GM19023 (cell line): ENCODE data around the gene CFAP53.
A peak's percentile ranks its signal among the peaks of the same experiment; 100 is the strongest.
"Not testable (repeated sequence)": the region's sequence is repeated elsewhere in the genome, so short reads cannot be mapped to it uniquely, and the experiment has no call there.

ENCODE experiments used
- ATAC-seq: cut with Tn5 transposase; IDR thresholded peaks from one replicate; pipeline ENCODE4 v1.9.1; 2021; ENCODE audit warnings: mild to moderate bottlenecking, moderate library complexity; ENCODE audit not compliant: unreplicated experiment

Gene CFAP53

DNA sequence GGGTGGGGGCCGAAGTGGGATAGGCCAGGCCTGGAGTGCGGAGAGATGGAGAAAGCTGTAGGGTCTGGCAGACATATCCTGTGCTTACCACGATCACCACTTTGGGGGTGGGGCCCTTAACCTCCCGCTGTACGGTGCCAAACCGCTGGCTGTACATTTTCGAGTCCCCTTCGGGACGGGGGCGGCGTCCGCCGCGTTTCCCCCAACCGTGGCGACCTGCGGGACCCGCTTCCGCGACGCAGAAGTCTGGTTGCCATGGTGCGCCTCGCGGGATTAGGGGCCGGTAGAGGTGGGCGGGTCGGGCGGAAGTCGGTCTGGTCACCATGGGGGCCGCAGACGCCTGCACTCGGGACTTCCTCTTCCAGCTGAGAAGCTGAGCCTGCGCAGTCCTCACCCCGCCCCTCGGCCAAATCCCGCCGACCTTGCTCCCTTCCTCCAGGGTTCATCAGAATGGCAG lies at the start of gene CFAP53:
TSS of gene CFAP53 (minus strand) at position 248 of the 457 bp plus-strand sequence. CDS start at position 157, 91 bp downstream.
- ATAC-seq: peak; percentile 77

GRCh38 chr18:50315100-50315871 lies 49.0 kb upstream of the CFAP53 start:
- peak; percentile 71 for ATAC-seq

GRCh38 chr18:50313873-50314460 lies 47.7 kb upstream of the CFAP53 start:
- no peak for ATAC-seq

- ATAC-seq: peak; percentile 30
These were observed 46.8 kb upstream of the CFAP53 start for GRCh38 chr18:50313031-50313607.

DNA sequence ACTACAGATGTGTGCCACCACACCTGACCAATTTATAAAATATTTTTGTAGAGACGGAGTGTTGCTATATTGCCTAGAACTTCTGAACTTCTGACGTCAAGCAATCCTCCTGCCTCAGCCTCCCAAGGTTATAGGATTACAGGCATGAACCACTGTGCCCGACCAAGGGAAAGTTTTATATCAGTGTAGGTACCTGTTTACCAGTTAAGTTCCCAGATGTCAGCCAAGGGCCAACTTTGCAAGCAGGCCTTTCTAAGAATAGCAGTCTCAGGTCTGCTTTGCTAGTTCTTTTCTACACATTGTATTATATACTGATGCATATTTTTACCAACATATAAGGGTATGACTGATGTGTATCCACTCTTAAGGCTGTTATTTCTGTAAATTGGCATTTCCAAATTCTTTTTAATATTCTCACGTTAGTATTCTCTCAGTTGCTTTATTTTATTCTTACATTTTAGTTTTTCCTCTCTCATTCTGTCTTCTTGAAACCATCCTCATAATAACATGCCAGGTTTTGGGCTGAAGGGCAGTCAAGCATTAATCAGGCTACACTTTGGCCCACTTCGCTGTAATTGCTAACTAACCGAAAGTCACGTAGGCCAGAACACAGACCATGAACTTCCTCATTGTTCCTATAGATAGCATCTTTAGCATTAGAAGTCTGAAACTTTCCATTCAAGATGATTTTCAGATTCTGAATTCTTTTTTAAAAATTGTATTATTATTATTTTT lies 46.2 kb upstream of the CFAP53 start:
- peak; percentile 63 for ATAC-seq

DNA sequence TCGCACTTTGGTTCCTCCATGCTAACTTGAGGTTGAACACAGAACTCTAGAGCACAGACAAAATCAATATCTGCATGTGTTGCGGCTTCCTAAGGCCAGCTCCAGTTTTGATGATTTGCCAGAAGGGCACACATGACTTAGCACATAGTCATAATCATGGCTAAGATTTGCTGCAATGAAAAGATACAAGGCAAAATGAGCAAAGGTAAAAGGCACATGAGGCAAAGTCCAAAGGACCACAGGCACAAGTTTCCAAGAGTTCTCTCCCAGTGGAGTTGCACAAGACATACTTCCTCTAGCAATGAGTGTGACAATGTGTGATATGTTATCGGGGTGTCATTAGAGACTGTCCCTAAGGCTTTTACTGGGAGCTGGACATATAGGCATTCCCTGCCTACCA lies 45.4 kb upstream of the CFAP53 start:
- no peak for ATAC-seq

GRCh38 chr18:50310080-50310479 lies 43.8 kb upstream of the CFAP53 start:
- ATAC-seq: no peak

DNA sequence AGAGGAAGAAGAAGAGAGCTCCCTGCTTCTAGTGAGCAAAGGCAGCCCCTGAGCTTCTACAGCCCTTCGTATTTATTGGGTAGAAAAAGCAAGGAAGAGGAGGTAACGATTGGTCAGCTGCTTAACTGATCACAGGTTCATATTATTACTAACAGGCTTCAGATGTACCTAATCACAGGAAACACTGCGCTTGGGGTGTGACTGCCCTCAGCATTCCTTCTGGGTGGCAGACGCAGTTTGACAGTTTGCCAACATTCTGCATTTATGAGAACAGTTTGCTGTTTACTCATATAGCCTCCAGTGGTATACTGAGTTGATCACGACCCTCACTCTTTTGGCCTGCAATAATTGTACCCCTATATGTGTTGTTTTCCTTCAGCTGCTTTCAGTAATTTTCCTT lies 42.6 kb upstream of the CFAP53 start:
- not testable (repeated sequence) for ATAC-seq

DNA sequence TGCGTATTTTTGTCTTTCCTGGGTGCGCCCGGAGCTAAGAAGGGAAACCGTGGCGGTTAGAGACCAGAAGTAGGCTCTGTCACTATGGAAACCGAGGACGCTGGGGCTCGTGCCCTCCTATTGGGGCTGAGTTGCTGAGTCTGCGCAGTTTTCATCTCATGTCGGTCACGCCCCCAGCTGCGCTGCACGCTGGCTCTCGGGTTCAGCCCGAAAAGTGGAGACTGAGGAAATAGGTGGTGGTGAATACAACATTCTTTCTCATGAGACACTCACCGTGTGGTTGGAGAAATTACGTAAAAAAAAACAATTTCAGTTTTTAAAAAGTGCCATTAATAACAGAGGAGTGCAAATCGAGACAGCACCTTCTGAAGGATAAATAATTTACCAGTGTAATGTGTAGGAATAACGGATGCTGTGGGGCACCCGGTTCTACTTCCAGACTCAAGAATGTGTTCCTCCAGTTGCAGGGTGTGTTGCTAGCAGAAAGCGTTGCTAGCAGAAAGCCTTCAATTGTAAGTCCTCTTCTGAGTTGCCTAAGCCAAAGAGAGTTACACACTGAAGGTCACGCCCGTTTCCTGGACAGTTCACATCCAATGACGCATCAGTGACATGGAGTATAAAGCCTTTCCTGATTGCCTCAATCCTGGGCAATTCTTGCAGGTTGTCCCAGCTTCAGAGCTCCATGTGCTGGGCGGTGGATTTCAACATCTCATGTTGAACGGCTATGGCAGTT lies 41.6 kb upstream of the CFAP53 start:
- ATAC-seq: peak; percentile 93

DNA sequence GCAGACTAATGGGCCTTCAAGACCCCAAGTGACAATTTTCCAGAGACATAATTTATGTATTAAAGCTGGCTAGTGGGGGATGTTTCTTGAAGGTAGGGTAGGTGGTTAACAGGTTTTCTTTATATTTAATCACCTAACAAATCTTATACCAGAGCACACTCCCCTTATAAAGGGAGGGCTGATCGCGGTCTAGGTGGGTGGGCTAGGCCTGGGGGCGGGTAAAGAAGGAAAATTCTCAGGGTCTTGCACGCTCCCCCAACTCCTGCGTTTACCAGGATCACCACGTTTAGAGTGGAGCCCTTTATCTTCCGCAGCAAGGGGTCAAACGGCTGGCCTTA lies 41.1 kb upstream of the CFAP53 start:
- ATAC-seq: peak; percentile 18

DNA sequence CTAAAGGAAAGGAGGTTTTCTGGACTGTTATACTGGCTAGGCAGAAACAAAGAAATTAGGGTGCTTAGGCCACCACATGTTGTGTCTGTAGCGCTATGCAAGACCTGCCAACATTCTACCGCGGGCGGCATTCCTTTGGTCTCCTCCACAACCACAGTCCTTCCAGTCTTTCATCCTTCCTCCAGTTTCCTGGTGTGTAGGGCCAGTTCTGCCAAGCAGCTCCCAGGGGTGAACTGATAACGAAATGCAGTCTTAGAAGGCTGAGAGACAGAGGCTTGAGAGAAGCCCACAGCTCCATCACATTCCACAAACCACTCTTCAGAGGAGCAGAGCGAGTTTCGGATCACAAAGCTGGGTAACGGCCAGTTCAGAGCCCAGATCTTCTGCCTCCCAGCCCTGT lies 40.6 kb upstream of the CFAP53 start:
- no peak for ATAC-seq

- ATAC-seq: no peak
These were observed 34.8 kb upstream of the CFAP53 start for GRCh38 chr18:50301074-50301473.

DNA sequence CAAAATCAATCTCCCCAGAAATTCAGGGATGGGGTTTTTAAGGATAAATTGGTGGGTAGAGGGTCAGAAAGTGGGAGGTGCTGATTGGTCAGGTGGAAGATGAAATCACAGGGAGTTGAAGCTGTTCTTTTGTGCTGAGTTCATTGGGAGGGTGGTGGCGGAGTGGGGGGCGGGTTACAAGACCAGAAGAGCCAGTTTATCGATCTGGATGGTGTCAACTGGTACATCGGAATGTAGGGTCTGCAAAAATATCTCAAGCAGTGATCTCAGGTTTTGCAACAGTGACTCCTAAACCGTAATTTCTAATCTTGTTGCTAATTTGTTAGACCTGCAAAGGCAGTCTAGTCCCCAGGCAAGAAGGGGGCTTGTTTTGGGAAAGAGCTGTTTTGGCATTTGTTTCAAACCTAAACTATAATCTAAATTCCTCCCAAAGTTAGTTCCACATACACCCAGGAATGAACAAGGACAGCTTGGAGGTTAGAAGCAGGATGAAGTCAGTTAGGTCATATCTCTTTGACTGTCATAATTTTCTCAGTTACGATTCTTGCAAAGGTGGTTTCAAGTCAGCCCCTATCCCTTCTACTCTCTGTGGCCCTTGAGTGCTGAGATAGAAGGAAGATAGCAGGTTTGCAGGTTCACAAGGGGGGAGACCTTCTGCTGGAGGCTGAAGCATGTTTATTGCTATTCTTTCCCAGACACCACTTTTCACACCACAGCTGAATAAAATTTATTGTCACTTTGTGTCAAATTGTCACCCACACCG lies 33.5 kb upstream of the CFAP53 start:
- ATAC-seq: no peak

DNA sequence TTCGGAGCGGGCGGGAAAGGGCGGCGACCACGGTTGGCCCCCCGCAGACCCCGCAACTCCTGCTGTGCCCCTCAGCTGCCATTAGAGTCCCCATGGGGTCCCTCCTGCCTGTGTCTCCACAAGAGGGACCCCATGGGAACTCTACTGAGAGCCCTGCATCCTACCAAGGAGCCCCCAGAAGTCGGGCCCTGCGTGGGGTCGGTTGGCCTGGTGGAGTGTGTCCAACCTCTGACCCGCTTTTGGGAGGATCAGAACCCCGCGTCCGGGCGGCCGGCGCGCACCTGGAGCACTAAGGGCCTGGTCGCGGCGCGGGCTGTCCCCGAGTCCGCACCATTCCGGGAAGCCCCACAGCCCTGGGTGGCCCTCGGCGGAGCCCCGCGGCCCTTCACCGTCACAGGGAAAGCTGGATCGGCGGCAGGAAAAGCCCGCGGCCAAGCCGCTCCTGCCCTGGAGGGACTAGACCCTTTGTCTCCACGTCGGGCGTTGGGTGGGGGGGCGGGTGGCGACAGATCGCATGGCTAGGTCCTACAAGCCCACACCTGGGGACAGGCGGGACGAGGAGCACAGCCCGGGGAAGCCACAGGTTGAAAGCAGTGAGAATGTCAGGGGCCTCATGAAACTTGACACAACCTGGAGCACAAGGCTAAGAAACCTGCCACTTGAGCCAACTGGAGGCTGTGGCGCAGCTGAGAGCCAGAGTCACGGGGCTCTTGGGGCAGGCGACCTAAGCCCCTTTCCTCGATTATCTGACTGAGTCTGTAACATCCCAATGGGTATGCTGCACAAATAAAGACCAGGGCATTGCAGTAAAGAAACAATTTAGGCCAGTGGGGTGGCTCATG lies 32.4 kb upstream of the CFAP53 start:
- ATAC-seq: peak; percentile 9

DNA sequence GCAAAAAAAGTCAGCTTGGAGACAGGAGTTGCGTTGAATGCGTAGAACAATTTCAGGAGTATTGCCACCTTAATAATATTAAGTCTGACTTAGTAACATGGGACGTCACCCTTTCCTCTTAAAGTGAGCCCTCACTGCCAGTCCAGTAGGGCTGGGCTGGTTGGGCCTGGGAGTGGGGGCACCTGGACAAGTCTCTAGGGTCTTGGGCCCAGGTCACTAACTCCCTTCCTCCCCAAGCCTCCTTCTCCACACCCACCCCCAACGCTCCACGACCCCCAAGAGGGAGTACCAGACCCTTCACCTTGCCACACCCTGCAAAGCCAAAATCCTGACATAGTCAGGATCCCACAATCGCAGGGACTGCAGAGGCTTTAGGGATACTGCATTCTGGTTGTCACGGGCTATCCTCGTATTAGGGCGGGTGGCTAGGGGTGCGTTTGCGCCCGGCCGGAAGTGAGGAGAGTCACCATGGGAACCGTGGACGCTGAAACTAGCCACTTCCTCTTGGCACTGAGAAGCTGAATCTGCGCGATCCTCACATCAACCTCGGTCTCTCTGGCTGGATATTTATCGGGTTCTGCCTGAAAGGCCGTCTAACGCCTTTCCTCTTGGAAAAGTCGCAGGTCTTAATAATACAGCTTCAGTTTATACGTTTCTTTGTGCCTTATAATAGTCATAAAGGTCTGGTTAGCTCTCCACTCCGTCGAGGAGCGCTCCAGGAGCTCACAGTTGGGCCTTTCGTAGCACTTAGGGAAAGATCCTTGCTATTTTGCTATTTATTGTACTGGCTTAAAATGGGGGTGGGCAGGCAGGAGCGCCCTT lies 31.5 kb upstream of the CFAP53 start:
- ATAC-seq: peak; percentile 100

DNA sequence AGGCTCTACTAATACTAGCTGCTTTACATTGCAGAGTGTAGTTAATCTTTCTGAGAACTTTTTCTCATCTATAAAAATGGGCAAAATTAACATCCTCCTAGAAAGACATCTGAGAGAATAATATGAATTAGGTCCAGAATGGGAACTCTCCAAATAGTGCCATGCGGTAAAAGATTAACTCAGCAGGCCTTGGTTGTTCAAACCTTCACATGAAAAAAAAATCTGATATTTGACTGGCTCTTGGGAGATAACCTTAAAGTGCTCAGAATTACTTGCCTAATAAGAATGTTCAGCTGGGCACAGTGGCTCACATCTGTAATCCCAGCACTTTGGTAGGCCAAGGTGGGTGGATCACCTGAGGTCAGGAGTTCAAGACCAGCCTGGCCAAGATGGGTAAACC lies 26.7 kb upstream of the CFAP53 start:
- no peak for ATAC-seq

GRCh38 chr18:50289108-50289443 lies 22.8 kb upstream of the CFAP53 start:
- ATAC-seq: no peak

DNA sequence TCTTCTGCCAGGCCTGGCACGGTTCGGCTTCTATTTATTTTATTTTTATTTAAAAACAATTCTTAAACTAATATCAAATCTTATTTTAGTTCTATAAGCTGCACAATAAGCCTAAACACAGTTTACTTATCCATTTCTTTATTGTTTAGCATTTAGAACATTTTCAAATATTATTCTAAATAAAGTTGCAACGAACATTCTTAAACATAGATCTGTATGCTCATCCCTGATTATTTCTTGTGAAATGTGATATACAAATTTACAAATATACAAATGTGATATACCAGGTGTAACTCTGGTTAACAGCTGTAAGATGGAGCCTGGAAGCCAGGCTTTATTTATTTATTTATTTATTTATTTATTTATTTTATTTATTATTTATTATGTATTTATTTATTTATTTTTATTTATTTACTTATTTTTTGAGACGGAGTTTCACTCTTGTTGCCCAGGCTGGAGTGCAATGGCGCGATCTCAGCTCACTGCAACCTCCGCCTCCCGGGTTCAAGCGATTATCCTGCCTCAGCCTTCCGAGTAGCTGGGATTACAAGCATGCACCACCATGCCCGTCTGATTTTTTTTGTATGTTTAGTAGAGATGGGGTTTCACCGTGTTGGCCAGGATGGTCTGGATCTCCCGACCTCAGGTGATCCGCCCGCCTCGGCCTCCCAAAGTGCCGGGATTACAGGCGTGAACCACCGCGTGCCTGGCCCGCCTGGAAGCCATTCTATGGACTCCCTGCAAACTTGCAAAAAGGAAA lies 22.2 kb upstream of the CFAP53 start:
- not testable (repeated sequence) for ATAC-seq
